SIG-M5 (cell line): ENCODE results near the gene LSP1.
"Not testable (repeated sequence)": the region's sequence is repeated elsewhere in the genome, so short reads cannot be mapped to it uniquely, and the experiment has no call there.

ENCODE experiments used
- DNase-seq: peaks from one replicate; lab custom pipeline; 2025; lab: John Stamatoyannopoulos, UW

LSP1 gene

GRCh38 chr11:1864831-1865665 is 12.2 kb downstream of the LSP1 start:
- no peak for DNase-seq

GRCh38 chr11:1866226-1866625 is 13.3 kb downstream of the LSP1 start:
- no peak for DNase-seq

- no peak for DNase-seq
Measured at GRCh38 chr11:1866776-1867175, 13.9 kb downstream of the LSP1 start.

- no peak for DNase-seq
Measured at GRCh38 chr11:1867381-1867780, 14.5 kb downstream of the LSP1 start.

GRCh38 chr11:1868056-1868635 is 15.3 kb downstream of the LSP1 start:
- DNase-seq = no peak

GRCh38 chr11:1868636-1869291 is 15.9 kb downstream of the LSP1 start:
- DNase-seq = no peak

- DNase-seq = no peak
Measured at GRCh38 chr11:1869427-1870325, 16.8 kb downstream of the LSP1 start.

- DNase-seq = no peak
Measured at GRCh38 chr11:1870326-1870696, 17.4 kb downstream of the LSP1 start.

GRCh38 chr11:1870721-1871466 is 18.0 kb downstream of the LSP1 start:
- DNase-seq = no peak

- no peak for DNase-seq
Measured at GRCh38 chr11:1871531-1871930, 18.6 kb downstream of the LSP1 start.

GRCh38 chr11:1872267-1872985 is 19.5 kb downstream of the LSP1 start:
- DNase-seq = no peak

GRCh38 chr11:1873048-1873812 is 20.3 kb downstream of the LSP1 start:
- no peak for DNase-seq

- DNase-seq = not testable (repeated sequence)
Measured at GRCh38 chr11:1873813-1874150, 20.9 kb downstream of the LSP1 start.

- not testable (repeated sequence) for DNase-seq
Measured at GRCh38 chr11:1874441-1875092, 21.7 kb downstream of the LSP1 start.

- no peak for DNase-seq
Measured at GRCh38 chr11:1875093-1875850, 22.4 kb downstream of the LSP1 start.

GRCh38 chr11:1875851-1876301 is 23.0 kb downstream of the LSP1 start:
- DNase-seq = not testable (repeated sequence)

GRCh38 chr11:1876361-1877063 is 23.6 kb downstream of the LSP1 start:
- DNase-seq = no peak
